Measurements from ENCODE around the gene STRIP1.

Gene STRIP1

GRCh38 chr1:110094931-110095654 lies 60.7 kb downstream of the STRIP1 start:
- no peak for DNase-seq (ENCODE audit: low read depth in 2 of 2)

GRCh38 chr1:110097507-110098221 lies 63.2 kb downstream of the STRIP1 start:
- no peak for DNase-seq (ENCODE audit: low read depth in 2 of 2)

GRCh38 chr1:110098222-110099026 lies 64.0 kb downstream of the STRIP1 start:
- DNase-seq (ENCODE audit: low read depth in 2 of 2), result no peak

DNA sequence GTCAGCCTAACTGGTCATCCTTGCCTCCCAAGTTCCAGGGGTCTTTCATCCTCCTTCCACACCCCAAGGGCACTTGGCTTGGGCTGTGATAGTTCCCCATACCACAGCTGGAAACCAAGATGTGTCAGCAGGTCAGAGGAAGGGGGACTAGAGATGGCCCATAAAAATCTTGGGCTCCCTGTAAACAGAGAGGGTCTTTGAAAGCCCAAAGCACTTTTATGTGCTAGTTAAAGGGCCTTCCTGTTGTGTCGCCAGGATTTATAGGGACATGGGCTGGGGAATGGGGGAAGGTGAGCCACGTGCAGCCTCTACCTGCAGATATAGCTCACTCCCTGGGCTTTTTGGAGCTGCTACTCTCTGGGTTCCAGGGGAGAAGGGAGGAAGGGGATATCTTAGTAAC lies 65.9 kb downstream of the STRIP1 start:
- no peak for DNase-seq (ENCODE audit: low read depth in 2 of 2)

DNA sequence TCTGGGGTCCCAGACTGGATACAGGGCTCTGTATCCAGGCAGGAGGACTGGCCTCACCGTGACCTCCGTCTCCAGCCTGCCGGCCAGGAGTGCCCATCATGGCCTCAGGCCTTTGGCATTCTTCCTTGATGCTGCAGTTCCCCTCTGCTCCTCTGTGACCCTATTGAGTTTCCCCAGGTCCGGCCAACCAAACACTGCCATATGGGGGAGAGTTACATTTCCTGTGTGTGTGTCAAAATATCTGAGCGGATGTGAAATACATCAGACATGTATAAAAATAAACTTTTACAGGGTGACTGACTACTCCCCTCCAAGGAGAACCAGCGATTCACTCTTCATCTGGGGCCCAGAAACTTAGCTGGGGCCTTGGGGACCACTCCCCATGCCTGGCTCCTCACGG lies 67.7 kb downstream of the STRIP1 start:
- no peak for DNase-seq (ENCODE audit: low read depth in 2 of 2)
